Esophagus squamous epithelium (tissue), 5 donors: ENCODE measurements around the gene IL1RAPL2. TPM values are rescaled to one million over a fixed set of nuclear protein-coding genes. Genes with fewer than 3 reads are reported as not detected.

Source experiments
- DNase-seq: peaks from one replicate; lab custom pipeline; 2025; lab: John Stamatoyannopoulos, UW
- H3K27ac ChIP-seq, 4 donors: fragments of 200-600 bp; sonication (generic); one replicate each; pipeline ENCODE4 v1.5.1; 2016 to 2019; ENCODE audit warnings: mild to moderate bottlenecking in 1 of 4
- H3K27me3 ChIP-seq, 4 donors: fragments of 200-600 bp; sonication (generic); 1 replicate in 3 of 4; 2 replicates in 1 of 4; pipeline versions ENCODE4 v1.5.1 to v1.6.0; 2017 to 2021; ENCODE audit warnings: antibody characterized with exemption in 1 of 4
- H3K36me3 ChIP-seq, 3 donors: fragments of 200-600 bp; sonication (generic); one replicate each; pipeline ENCODE4 v1.5.1; 2016 to 2019
- H3K4me1 ChIP-seq, 3 donors: fragments of 200-600 bp; sonication (generic); one replicate each; pipeline ENCODE4 v1.5.1; 2017 to 2019
- H3K4me3 ChIP-seq, 4 donors: fragments of 200-600 bp; sonication (generic); 1 replicate in 3 of 4; 2 replicates in 1 of 4; pipeline ENCODE4 v1.5.1; 2016 to 2019; ENCODE audit warnings: mild to moderate bottlenecking in 2 of 4, moderate library complexity in 1 of 4
- H3K9me3 ChIP-seq, 3 donors: fragments of 200-600 bp; sonication (generic); one replicate each; pipeline ENCODE4 v1.5.1; 2016 to 2019
- CTCF ChIP-seq, 6 experiments: fragments of 450-650 bp in 4 of 6; fragments of 200-600 bp in 2 of 6; sonication (generic) in 2 of 6; IDR thresholded peaks; one replicate each; pipeline ENCODE4 v1.5.1; 2016 to 2019; ENCODE audit warnings: antibody characterized with exemption in 6 of 6, mild to moderate bottlenecking in 4 of 6, moderate library complexity in 4 of 6
- POLR2A ChIP-seq, 4 donors: fragments of 450-650 bp; IDR thresholded peaks; one replicate each; pipeline ENCODE4 v1.6.1; 2017; ENCODE audit warnings: antibody characterized with exemption in 4 of 4, mild to moderate bottlenecking in 4 of 4, moderate library complexity in 3 of 4
- WGBS, 2 donors: methylation state at CpG; one replicate each; pipeline ENCODE4 v1.1.5; 2018; 5-methylcytosine and 5-hydroxymethylcytosine counted together
- intact Hi-C: fragments of 100-400 bp; cut with DNase I; formaldehyde crosslinking; loops from one replicate; pipeline ENCODE4 v1.15.0; 2022
- total RNA-seq, 4 donors: library from RNA; depleted of rRNA; stranded (reverse); fragments of >200 nt; gene quantifications; one replicate each; pipeline ENCODE4 v1.1.0, GENCODE V29; 2016
- donor health status: DM: yes; HTN: yes; CAD: no.

Gene IL1RAPL2
- total RNA-seq, 4 donors from 2014 or later = 0.09 TPM; not detected in 3

- Histone ChIP-seq H3K36me3 (no peaks in the 10 kb centered on the region), H3K27ac (no peak overlapping the region), H3K9me3 (no peaks in the 10 kb centered on the region), H3K27me3 (no peaks in the 10 kb centered on the region), H3K4me1 (no peaks in the 10 kb centered on the region), H3K4me3 (no peak overlapping the region)
- TF ChIP-seq POLR2A (IDR thresholded peaks at IDR 0.05) (no peak), CTCF (IDR thresholded peaks at IDR 0.05) (no peak)
- no peak for DNase-seq
- intact Hi-C loops = no loop called here
- WGBS, 2 donors = 49 to 80% methylated on average over 1 to 2 of the region's 2 CpGs
These were observed 1132.2 kb downstream of the IL1RAPL2 start for GRCh38 chrX:105697984-105698781.

GRCh38 chrX:105700331-105700730 lies 1134.3 kb downstream of the IL1RAPL2 start:
- Histone ChIP-seq H3K4me3 (no peak overlapping the region), H3K27me3 (no peaks in the 10 kb centered on the region), H3K36me3 (no peaks in the 10 kb centered on the region), H3K4me1 (no peaks in the 10 kb centered on the region), H3K9me3 (no peaks in the 10 kb centered on the region), H3K27ac (no peak overlapping the region)
- TF ChIP-seq CTCF (IDR thresholded peaks at IDR 0.05) = no peak
- no peak for TF ChIP-seq POLR2A (IDR thresholded peaks at IDR 0.05)
- intact Hi-C loops = no loop called here
- DNase-seq = no peak
- 41 to 63% methylated on average over 1 of the region's 1 CpG for WGBS, 2 donors

- Histone ChIP-seq H3K4me1 (no peaks in the 10 kb centered on the region), H3K36me3 (no peaks in the 10 kb centered on the region), H3K4me3 (no peak overlapping the region), H3K27ac (no peak overlapping the region), H3K9me3 (no peaks in the 10 kb centered on the region), H3K27me3 (no peaks in the 10 kb centered on the region)
- TF ChIP-seq POLR2A (IDR thresholded peaks at IDR 0.05) (no peak), CTCF (IDR thresholded peaks at IDR 0.05) (no peak)
- no peak for DNase-seq
- intact Hi-C loops = no loop called here
- 53 to 65% methylated on average over 3 of the region's 3 CpGs for WGBS, 2 donors
These were observed 1135.5 kb downstream of the IL1RAPL2 start for GRCh38 chrX:105701310-105702052.

- Histone ChIP-seq H3K36me3 (no peaks in the 10 kb centered on the region), H3K4me3 (no peak overlapping the region), H3K27ac (no peak overlapping the region), H3K27me3 (no peaks in the 10 kb centered on the region), H3K9me3 (no peaks in the 10 kb centered on the region), H3K4me1 (no peaks in the 10 kb centered on the region)
- intact Hi-C loops = no loop called here
- no peak for TF ChIP-seq POLR2A (IDR thresholded peaks at IDR 0.05)
- TF ChIP-seq CTCF (IDR thresholded peaks at IDR 0.05) = no peak
- 45 to 49% methylated on average over 2 of the region's 2 CpGs for WGBS, 2 donors
- no peak for DNase-seq
These were observed 1137.9 kb downstream of the IL1RAPL2 start for GRCh38 chrX:105703876-105704275.

- intact Hi-C loops = no loop called here
- Histone ChIP-seq H3K27me3 (no peaks in the 10 kb centered on the region), H3K27ac (no peak overlapping the region), H3K9me3 (no peaks in the 10 kb centered on the region), H3K4me3 (no peak overlapping the region), H3K4me1 (no peaks in the 10 kb centered on the region), H3K36me3 (no peaks in the 10 kb centered on the region)
- no peak for TF ChIP-seq CTCF (IDR thresholded peaks at IDR 0.05)
- TF ChIP-seq POLR2A (IDR thresholded peaks at IDR 0.05) = no peak
- 87 to 92% methylated on average over 1 of the region's 1 CpG for WGBS, 2 donors
- DNase-seq = no peak
These were observed 1140.0 kb downstream of the IL1RAPL2 start for GRCh38 chrX:105706041-105706440.
